Calu3 (cell line): ENCODE data around the gene KLHL29. TPM values are rescaled to one million over a fixed set of nuclear protein-coding genes. Genes with fewer than 3 reads are reported as not detected.

Experiments
- BruUV-seq: library from RNA; stranded (reverse); fragments of 400-500 nt; replicated peaks from 2 replicates; lab custom pipeline; 2021; lab: Mats Ljungman, UMichigan
- CTCF ChIA-PET: fragments of 300-600 bp; sonication (Branson Sonifier 250); formaldehyde crosslinking; loops from one replicate; lab custom pipeline; 2022; ENCODE audit warnings: antibody characterized with exemption; lab: Charles Lee
- DNase-seq: peaks from one replicate; pipeline ENCODE4 v3.0.0; 2022
- H3K27ac Mint-ChIP-seq: one replicate; pipeline ENCODE4 v1.8.0; 2022; ENCODE audit warnings: mixed read lengths; ENCODE audit not compliant: unreplicated experiment
- H3K27me3 Mint-ChIP-seq: one replicate; pipeline ENCODE4 v1.8.0; 2022; ENCODE audit warnings: mixed read lengths; ENCODE audit not compliant: unreplicated experiment
- H3K36me3 Mint-ChIP-seq: one replicate; pipeline ENCODE4 v1.8.0; 2022; ENCODE audit warnings: mild to moderate bottlenecking, moderate library complexity, mixed read lengths; ENCODE audit not compliant: insufficient read depth, unreplicated experiment
- H3K4me1 Mint-ChIP-seq: one replicate; pipeline ENCODE4 v1.8.0; 2022; ENCODE audit warnings: mild to moderate bottlenecking, low read depth, mixed read lengths; ENCODE audit not compliant: unreplicated experiment
- H3K4me3 Mint-ChIP-seq: one replicate; pipeline ENCODE4 v1.8.0; 2022; ENCODE audit warnings: mild to moderate bottlenecking, low read depth, moderate library complexity, mixed read lengths; ENCODE audit not compliant: unreplicated experiment
- H3K9me3 Mint-ChIP-seq: one replicate; pipeline ENCODE4 v1.8.0; 2022; ENCODE audit warnings: low read depth, mixed read lengths; ENCODE audit not compliant: unreplicated experiment
- intact Hi-C: fragments of 100-400 bp; cut with micrococcal nuclease; formaldehyde crosslinking; loops from one replicate; pipeline ENCODE4 v1.10.0; 2022; ENCODE audit not compliant: unreplicated experiment
- total RNA-seq: library from RNA; stranded (reverse); gene quantifications from 2 replicates; pipeline ENCODE4 v1.2.3, GENCODE V29; 2022
- TF ChIP-seq, protein P1 (sequence below): fragments of 200-600 bp; IDR thresholded peaks from one replicate; pipeline ENCODE4 v1.8.0; 2022; ENCODE audit warnings: antibody characterized with exemption; ENCODE audit not compliant: unreplicated experiment

KLHL29 gene
- total RNA-seq, 1 experiment from 2014 or later = 11.9 TPM

- no peak overlapping the region for H3K4me3 Mint-ChIP-seq
- TF ChIP-seq, protein P1, sequence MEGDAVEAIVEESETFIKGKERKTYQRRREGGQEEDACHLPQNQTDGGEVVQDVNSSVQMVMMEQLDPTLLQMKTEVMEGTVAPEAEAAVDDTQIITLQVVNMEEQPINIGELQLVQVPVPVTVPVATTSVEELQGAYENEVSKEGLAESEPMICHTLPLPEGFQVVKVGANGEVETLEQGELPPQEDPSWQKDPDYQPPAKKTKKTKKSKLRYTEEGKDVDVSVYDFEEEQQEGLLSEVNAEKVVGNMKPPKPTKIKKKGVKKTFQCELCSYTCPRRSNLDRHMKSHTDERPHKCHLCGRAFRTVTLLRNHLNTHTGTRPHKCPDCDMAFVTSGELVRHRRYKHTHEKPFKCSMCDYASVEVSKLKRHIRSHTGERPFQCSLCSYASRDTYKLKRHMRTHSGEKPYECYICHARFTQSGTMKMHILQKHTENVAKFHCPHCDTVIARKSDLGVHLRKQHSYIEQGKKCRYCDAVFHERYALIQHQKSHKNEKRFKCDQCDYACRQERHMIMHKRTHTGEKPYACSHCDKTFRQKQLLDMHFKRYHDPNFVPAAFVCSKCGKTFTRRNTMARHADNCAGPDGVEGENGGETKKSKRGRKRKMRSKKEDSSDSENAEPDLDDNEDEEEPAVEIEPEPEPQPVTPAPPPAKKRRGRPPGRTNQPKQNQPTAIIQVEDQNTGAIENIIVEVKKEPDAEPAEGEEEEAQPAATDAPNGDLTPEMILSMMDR = no peak
- peaks cover 20% of the 10 kb centered on the region for H3K4me1 Mint-ChIP-seq
- intact Hi-C loops = no loop called here
- no peak for DNase-seq
- H3K36me3 Mint-ChIP-seq = no peaks in the 10 kb centered on the region
- H3K27ac Mint-ChIP-seq = no peak overlapping the region
- H3K27me3 Mint-ChIP-seq = no peaks in the 10 kb centered on the region
- BruUV-seq = no TSS peak
- no peaks in the 10 kb centered on the region for H3K9me3 Mint-ChIP-seq
- CTCF ChIA-PET = interaction anchor here (0.6 kb wide), 1 partner anchor 150 kb away, joined by 3 read pairs; no protein-coding TSS in a partner anchor
These were observed 11.3 kb upstream of the KLHL29 start for GRCh38 chr2:23373666-23374065.

- H3K36me3 Mint-ChIP-seq = peaks cover 4% of the 10 kb centered on the region
- H3K27ac Mint-ChIP-seq = no peak overlapping the region
- no peak overlapping the region for H3K4me3 Mint-ChIP-seq
- CTCF ChIA-PET = no interaction called here
- H3K27me3 Mint-ChIP-seq = no peaks in the 10 kb centered on the region
- no peaks in the 10 kb centered on the region for H3K9me3 Mint-ChIP-seq
- peak; percentile 46 for DNase-seq
- intact Hi-C loops = no loop called here
- peaks cover 25% of the 10 kb centered on the region for H3K4me1 Mint-ChIP-seq
- TF ChIP-seq, protein P1 = no peak
- BruUV-seq = no TSS peak
These were observed 9.5 kb upstream of the KLHL29 start for GRCh38 chr2:23375448-23375847.

GRCh38 chr2:23376075-23376474, 8.9 kb upstream of the KLHL29 start:
- CTCF ChIA-PET = no interaction called here
- H3K27ac Mint-ChIP-seq = no peak overlapping the region
- BruUV-seq = no TSS peak
- no peaks in the 10 kb centered on the region for H3K27me3 Mint-ChIP-seq
- TF ChIP-seq, protein P1 = no peak
- peaks cover 32% of the 10 kb centered on the region for H3K4me1 Mint-ChIP-seq
- H3K4me3 Mint-ChIP-seq = no peak overlapping the region
- intact Hi-C loops = no loop called here
- H3K9me3 Mint-ChIP-seq = no peaks in the 10 kb centered on the region
- peaks cover 10% of the 10 kb centered on the region for H3K36me3 Mint-ChIP-seq
- DNase-seq = no peak

- no peak for DNase-seq
- intact Hi-C loops = no loop called here
- no TSS peak for BruUV-seq
- Mint-ChIP-seq H3K4me3 (no peak overlapping the region), H3K4me1 (peaks cover 41% of the 10 kb centered on the region), H3K36me3 (peaks cover 14% of the 10 kb centered on the region), H3K27me3 (no peaks in the 10 kb centered on the region), H3K9me3 (no peaks in the 10 kb centered on the region), H3K27ac (no peak overlapping the region)
- CTCF ChIA-PET = no interaction called here
- TF ChIP-seq, protein P1 = no peak
These were observed 8.0 kb upstream of the KLHL29 start for GRCh38 chr2:23376972-23377371.
